Measurements from ENCODE around the gene LSP1. TPM values are rescaled to one million over a fixed set of nuclear protein-coding genes. Genes with fewer than 3 reads are reported as not detected.
A peak's percentile ranks its signal among the peaks of the same experiment; 100 is the strongest.

LSP1 gene
- total and polyA plus RNA-seq, 2 of the 4 experiments (the other 2 are of a cell fraction): not detected

- in situ Hi-C loops (cut with MboI; ENCODE audit: low sequenced_read_pairs) (no loop called here), intact Hi-C loops (cut with micrococcal nuclease) (no loop called here), dilution Hi-C loops (cut with HindIII; ENCODE audit: low sequenced_read_pairs, unreplicated experiment) (no loop called here)
- H3K18ac ChIP-seq (ENCODE audit: low read depth, low read length): no peak overlapping the region
- H2BK120ac ChIP-seq (ENCODE audit: low read depth, low read length): no peak overlapping the region
- peaks cover 4% of the 10 kb centered on the region for H3K9me1 ChIP-seq (ENCODE audit: insufficient read depth, low read length)
- DNase-seq: no peak
- H3K56ac ChIP-seq (ENCODE audit: extremely low read depth, insufficient read depth, low read length): no peak overlapping the region
- H3K27me3 ChIP-seq (ENCODE audit: control insufficient read depth, insufficient read depth, low read length): peaks cover 21% of the 10 kb centered on the region
- no peak for TF ChIP-seq RAD21 (IDR thresholded peaks at IDR 0.05; ENCODE audit: low read length)
- TF ChIP-seq MXI1 (IDR thresholded peaks at IDR 0.05; ENCODE audit: borderline replicate concordance, low read depth, low read length): no peak
- no peak for TF ChIP-seq USF2 (IDR thresholded peaks at IDR 0.05; ENCODE audit: low read depth, low read length)
- no peak for TF ChIP-seq MAFK (IDR thresholded peaks at IDR 0.05; ENCODE audit: low read depth, low read length)
- no peak for TF ChIP-seq CHD1 (IDR thresholded peaks at IDR 0.05; ENCODE audit: low read depth, low read length)
- no peak for TF ChIP-seq NFE2L2 (IDR thresholded peaks at IDR 0.05; ENCODE audit: low read depth, low read length)
- no peak for TF ChIP-seq MAZ (IDR thresholded peaks at IDR 0.05; ENCODE audit: borderline replicate concordance, low read depth, low read length)
- no peak for TF ChIP-seq FOS (IDR thresholded peaks at IDR 0.05; ENCODE audit: low read depth, low read length)
- no peak for TF ChIP-seq POLR2A (IDR thresholded peaks at IDR 0.05; ENCODE audit: low read depth, low read length)
- no peak for TF ChIP-seq CTCF (conservative IDR thresholded peaks at IDR 0.05; ENCODE audit: low read depth, low read length)
- no peak for TF ChIP-seq RFX5 (IDR thresholded peaks at IDR 0.05; ENCODE audit: low read depth, low read length)
- no peak for TF ChIP-seq CEBPB (IDR thresholded peaks at IDR 0.05; ENCODE audit: low read depth, low read length)
- TF ChIP-seq ELK1 (IDR thresholded peaks at IDR 0.05; ENCODE audit: borderline replicate concordance, low read depth, low read length): no peak
- H3K23ac ChIP-seq (ENCODE audit: low read depth, low read length): no peak overlapping the region
- no peaks in the 10 kb centered on the region for H3K36me3 ChIP-seq (ENCODE audit: control insufficient read depth, insufficient read depth, low read length)
- H4K5ac ChIP-seq (ENCODE audit: low read depth, low read length): no peak overlapping the region
- no peak overlapping the region for H3K9ac ChIP-seq (ENCODE audit: low read depth, low read length)
- H3K4ac ChIP-seq (ENCODE audit: low read depth, low read length): no peak overlapping the region
- POLR2A ChIA-PET (ENCODE audit: unreplicated experiment): no interaction called here
- no peaks in the 10 kb centered on the region for H4K20me1 ChIP-seq (ENCODE audit: insufficient read depth, low read length)
- H3K27ac ChIP-seq (ENCODE audit: insufficient read depth, low read length): no peak overlapping the region
- H2BK15ac ChIP-seq (ENCODE audit: low read depth, low read length): no peak overlapping the region
- BruUV-seq (replicated peaks): no TSS peak
- no peak overlapping the region for H2AFZ ChIP-seq (replicated peaks; ENCODE audit: low read length, poor library complexity)
- 98% methylated on average over 2 of the region's 4 CpGs; no CpG with 5 or more reads in 1 of the 2 experiments for WGBS, 2 experiments (ENCODE audit: extremely low coverage in 2 of 2, insufficient read length in 1 of 2)
- peaks cover 14% of the 10 kb centered on the region for H3K4me1 ChIP-seq (ENCODE audit: control insufficient read depth, insufficient read depth, low read length)
- H2BK20ac ChIP-seq (ENCODE audit: low read depth, low read length): no peak overlapping the region
- CTCF ChIA-PET: no interaction called here
- no peak overlapping the region for H3K4me2 ChIP-seq (ENCODE audit: low read depth, low read length)
- no peaks in the 10 kb centered on the region for H3K79me1 ChIP-seq (ENCODE audit: low read depth in 1 of 2, low read length in 2 of 2)
- no peak for ATAC-seq (ENCODE audit: low read depth)
- H3K4me3 ChIP-seq (ENCODE audit: insufficient read depth, low read depth, low read length): no peak overlapping the region
- H3K9me3 ChIP-seq (ENCODE audit: control insufficient read depth, insufficient read depth, low read length): no peaks in the 10 kb centered on the region
- no peak overlapping the region for H3K14ac ChIP-seq (replicated peaks; ENCODE audit: low read depth, low read length)
- H2AK5ac ChIP-seq (ENCODE audit: low read depth, low read length): no peak overlapping the region
- no peak overlapping the region for H2AK9ac ChIP-seq (replicated peaks; ENCODE audit: low read depth, low read length, poor library complexity)
- no peak overlapping the region for H4K91ac ChIP-seq (ENCODE audit: insufficient read depth, low read depth, low read length)
- no peak overlapping the region for H4K8ac ChIP-seq (ENCODE audit: low read depth in 2 of 2, low read length in 2 of 2)
- peak overlapping the region; percentile 31 for H2BK5ac ChIP-seq (ENCODE audit: low read depth, low read length, poor library complexity, severe bottlenecking)
These were observed 8.8 kb downstream of the LSP1 start for GRCh38 chr11:1861435-1862411.
